ENCODE data around the gene GYG2. TPM values are rescaled to one million over a fixed set of nuclear protein-coding genes. Genes with fewer than 3 reads are reported as not detected.

The GYG2 gene
- total RNA-seq, 1 experiment from 2014 or later = 0.58 TPM

- H3F3A ChIP-seq (ENCODE audit: low read length, unreplicated experiment) = no peaks in the 10 kb centered on the region
- BruUV-seq (replicated peaks) = no TSS peak
- no peaks in the 10 kb centered on the region for H3K9me3 ChIP-seq (ENCODE audit: low read length)
- H3K9me2 ChIP-seq (replicated peaks; ENCODE audit: low read length) = no peaks in the 10 kb centered on the region
- H3K4me1 ChIP-seq (ENCODE audit: insufficient read depth, low read length) = no peaks in the 10 kb centered on the region
- no peak for ATAC-seq
- H4K20me1 ChIP-seq (ENCODE audit: low read length) = no peaks in the 10 kb centered on the region
- no peak for TF ChIP-seq CTCF (conservative IDR thresholded peaks at IDR 0.05; ENCODE audit: low read depth, low read length)
- TF ChIP-seq EZH2phosphoT487 (IDR thresholded peaks at IDR 0.05; ENCODE audit: borderline replicate concordance, low read length) = no peak
- TF ChIP-seq EZH2 (IDR thresholded peaks at IDR 0.05; ENCODE audit: low read length, unreplicated experiment) = no peak
- no peak overlapping the region for H3K4me2 ChIP-seq (ENCODE audit: low read length)
- no peak overlapping the region for H3K9ac ChIP-seq (ENCODE audit: low read length)
- H2AFZ ChIP-seq (ENCODE audit: low read length) = no peak overlapping the region
- H3K36me3 ChIP-seq (ENCODE audit: low read depth, low read length) = no peaks in the 10 kb centered on the region
- H3K27ac ChIP-seq (ENCODE audit: low read length) = no peak overlapping the region
- H3K79me2 ChIP-seq (ENCODE audit: low read length) = no peaks in the 10 kb centered on the region
- CTCF ChIA-PET = no interaction called here
- no peaks in the 10 kb centered on the region for H3K27me3 ChIP-seq (ENCODE audit: low read length)
- POLR2A ChIA-PET (ENCODE audit: unreplicated experiment) = no interaction called here
- intact Hi-C loops (cut with micrococcal nuclease) = no loop called here
- H3K4me3 ChIP-seq (ENCODE audit: low read length) = no peak overlapping the region
- DNase-seq = no peak
Measured at GRCh38 chrX:2781698-2782097, 47.0 kb upstream of the GYG2 start.

DNA sequence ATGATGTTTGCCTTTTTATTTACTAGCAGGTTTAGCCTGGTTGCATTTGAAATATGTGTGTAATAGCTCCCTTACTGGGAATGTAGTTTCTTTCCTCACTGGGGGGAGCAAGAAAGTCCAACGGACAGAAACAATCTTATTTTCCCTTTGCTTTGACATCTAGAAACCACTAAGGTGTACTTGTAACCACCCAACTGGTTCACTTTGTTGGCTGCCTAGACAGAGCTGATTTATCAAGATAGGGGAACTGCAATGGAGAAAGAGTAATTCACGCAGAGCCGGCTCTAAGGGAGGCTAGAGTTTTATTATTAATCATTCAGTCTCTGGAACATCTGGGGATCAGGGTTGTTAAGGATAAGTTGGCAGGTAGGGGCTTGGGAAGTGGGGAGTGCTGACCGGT lies 46.6 kb upstream of the GYG2 start:
- no peaks in the 10 kb centered on the region for H3K9me2 ChIP-seq (replicated peaks; ENCODE audit: low read length)
- H3F3A ChIP-seq (ENCODE audit: low read length, unreplicated experiment) = no peaks in the 10 kb centered on the region
- DNase-seq (no peak), ATAC-seq (no peak)
- no peak for TF ChIP-seq EZH2 (IDR thresholded peaks at IDR 0.05; ENCODE audit: low read length, unreplicated experiment)
- H4K20me1 ChIP-seq (ENCODE audit: low read length) = no peaks in the 10 kb centered on the region
- no peak overlapping the region for H3K4me2 ChIP-seq (ENCODE audit: low read length)
- ChIA-PET CTCF (no interaction called here), POLR2A (ENCODE audit: unreplicated experiment) (no interaction called here)
- no peaks in the 10 kb centered on the region for H3K4me1 ChIP-seq (ENCODE audit: insufficient read depth, low read length)
- H3K4me3 ChIP-seq (ENCODE audit: low read length) = no peak overlapping the region
- H3K9me3 ChIP-seq (ENCODE audit: low read length) = no peaks in the 10 kb centered on the region
- H3K27me3 ChIP-seq (ENCODE audit: low read length) = no peaks in the 10 kb centered on the region
- no peak overlapping the region for H2AFZ ChIP-seq (ENCODE audit: low read length)
- no peaks in the 10 kb centered on the region for H3K79me2 ChIP-seq (ENCODE audit: low read length)
- intact Hi-C loops (cut with micrococcal nuclease) = no loop called here
- H3K36me3 ChIP-seq (ENCODE audit: low read depth, low read length) = no peaks in the 10 kb centered on the region
- H3K9ac ChIP-seq (ENCODE audit: low read length) = no peak overlapping the region
- H3K27ac ChIP-seq (ENCODE audit: low read length) = no peak overlapping the region
- BruUV-seq (replicated peaks) = no TSS peak

GRCh38 chrX:2782778-2783177 lies 46.0 kb upstream of the GYG2 start:
- Histone ChIP-seq H3K36me3 (ENCODE audit: low read depth, low read length) (no peaks in the 10 kb centered on the region), H3K4me3 (ENCODE audit: low read length) (no peak overlapping the region), H3K4me1 (ENCODE audit: insufficient read depth, low read length) (no peaks in the 10 kb centered on the region), H3K79me2 (ENCODE audit: low read length) (no peaks in the 10 kb centered on the region), H3K27me3 (ENCODE audit: low read length) (no peaks in the 10 kb centered on the region), H3K9me3 (ENCODE audit: low read length) (no peaks in the 10 kb centered on the region), H4K20me1 (ENCODE audit: low read length) (no peaks in the 10 kb centered on the region), H3F3A (ENCODE audit: low read length, unreplicated experiment) (no peaks in the 10 kb centered on the region), H3K9ac (ENCODE audit: low read length) (no peak overlapping the region), H3K27ac (ENCODE audit: low read length) (no peak overlapping the region), H3K9me2 (replicated peaks; ENCODE audit: low read length) (no peaks in the 10 kb centered on the region), H2AFZ (ENCODE audit: low read length) (no peak overlapping the region), H3K4me2 (ENCODE audit: low read length) (no peak overlapping the region)
- intact Hi-C loops (cut with micrococcal nuclease) = no loop called here
- BruUV-seq (replicated peaks) = no TSS peak
- ATAC-seq = no peak
- no peak for DNase-seq
- POLR2A ChIA-PET (ENCODE audit: unreplicated experiment) = no interaction called here
- CTCF ChIA-PET = no interaction called here
- TF ChIP-seq EZH2phosphoT487 (IDR thresholded peaks at IDR 0.05; ENCODE audit: borderline replicate concordance, low read length) (no peak), CTCF (conservative IDR thresholded peaks at IDR 0.05; ENCODE audit: low read depth, low read length) (no peak), EZH2 (IDR thresholded peaks at IDR 0.05; ENCODE audit: low read length, unreplicated experiment) (no peak)

Data from PC-3 (cell line).